Activated CD8-positive, alpha-beta memory T cell treated with anti-CD3 and anti-CD28 coated beads, Interleukin-2, amount 50 U/mL, for 24 hours (primary cell): ENCODE data around the gene UGT1A3.

ENCODE experiments used
- DNase-seq: peaks from one replicate; pipeline ENCODE4 v3.0.0-alpha.2; 2020; ENCODE audit errors: extremely low read depth

Gene UGT1A3

DNA sequence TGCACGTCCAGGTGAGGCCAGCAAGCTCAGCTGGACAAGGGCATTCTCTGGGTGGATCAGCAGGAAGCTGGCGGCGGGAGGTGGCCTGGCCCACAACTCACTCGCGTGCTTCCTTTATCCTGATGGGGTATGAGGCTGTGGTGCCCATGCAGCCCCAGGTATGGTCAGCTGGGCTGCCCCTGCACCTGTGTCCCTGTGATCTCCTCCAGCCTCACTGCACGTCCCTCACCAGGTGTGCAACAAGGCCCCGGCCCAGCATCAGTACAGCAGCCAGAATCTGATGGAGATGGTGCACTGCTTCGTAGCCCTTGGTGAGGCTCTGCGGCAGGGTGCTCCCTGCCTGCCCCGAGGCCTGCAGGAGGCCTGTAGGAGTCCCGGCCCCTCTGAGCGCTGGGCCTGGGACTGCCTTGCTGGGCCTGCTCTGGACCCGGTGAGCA is 66.9 kb downstream of the UGT1A3 start:
- DNase-seq, result no peak

GRCh38 chr2:233796254-233796653 is 67.4 kb downstream of the UGT1A3 start:
- DNase-seq, result no peak

DNA sequence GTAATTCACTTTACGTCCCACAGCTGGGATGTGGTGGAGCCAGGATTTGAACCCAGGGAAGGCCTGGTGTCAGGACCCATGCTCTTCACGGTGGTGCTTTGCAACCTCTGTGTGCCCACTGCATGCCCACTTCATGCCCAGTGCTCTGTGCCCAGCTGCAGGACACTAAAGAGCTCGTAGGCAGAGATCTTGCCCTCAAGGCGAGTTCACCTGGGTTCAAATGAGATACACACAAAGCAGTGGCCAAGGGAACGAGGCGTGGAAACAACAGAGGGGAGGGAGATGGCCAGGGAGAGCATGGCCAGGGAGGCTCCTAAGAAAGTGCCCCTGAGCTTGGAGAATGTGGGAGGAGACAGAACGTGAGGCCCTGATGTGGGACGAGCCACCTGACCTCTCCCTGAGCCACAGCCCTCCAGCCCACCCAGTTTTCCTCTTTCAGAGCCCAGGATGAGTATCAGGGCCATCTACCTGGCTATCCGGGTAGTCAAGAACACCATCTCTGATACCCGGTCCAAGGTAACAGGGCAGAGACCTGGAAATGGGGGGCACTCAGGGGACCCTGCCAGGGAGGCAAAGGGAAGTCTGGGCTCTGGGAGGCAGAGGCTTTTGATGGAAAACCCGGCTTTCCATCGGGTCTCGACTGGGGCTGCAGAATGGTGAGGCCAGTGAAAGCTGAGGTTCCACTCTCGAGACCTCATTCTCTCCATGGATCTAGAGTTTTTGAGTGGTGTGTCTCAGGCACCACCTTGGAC is 69.7 kb downstream of the UGT1A3 start:
- no peak for DNase-seq

GRCh38 chr2:233799087-233799665 is 70.3 kb downstream of the UGT1A3 start:
- no peak for DNase-seq

GRCh38 chr2:233799716-233800115 is 70.9 kb downstream of the UGT1A3 start:
- no peak for DNase-seq

DNA sequence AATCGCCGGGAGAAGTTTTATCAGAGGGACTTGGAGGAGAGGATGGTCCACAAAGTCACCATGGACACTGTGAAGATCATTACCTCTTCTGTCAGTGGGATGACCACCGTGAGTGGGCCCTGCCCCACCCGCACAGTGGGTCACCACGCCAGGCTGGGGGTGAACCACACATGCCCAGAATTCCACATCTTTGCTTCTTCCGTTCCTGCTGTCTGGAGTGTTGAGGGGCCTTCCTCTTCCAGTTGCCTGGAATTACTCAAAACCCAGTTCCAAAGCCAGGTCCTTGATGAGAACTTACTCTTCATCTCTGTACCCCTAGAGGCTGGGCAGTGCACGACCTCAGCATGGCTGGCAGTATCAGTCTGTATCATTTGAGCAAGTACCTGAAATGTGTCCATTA is 71.4 kb downstream of the UGT1A3 start:
- no peak for DNase-seq

DNA sequence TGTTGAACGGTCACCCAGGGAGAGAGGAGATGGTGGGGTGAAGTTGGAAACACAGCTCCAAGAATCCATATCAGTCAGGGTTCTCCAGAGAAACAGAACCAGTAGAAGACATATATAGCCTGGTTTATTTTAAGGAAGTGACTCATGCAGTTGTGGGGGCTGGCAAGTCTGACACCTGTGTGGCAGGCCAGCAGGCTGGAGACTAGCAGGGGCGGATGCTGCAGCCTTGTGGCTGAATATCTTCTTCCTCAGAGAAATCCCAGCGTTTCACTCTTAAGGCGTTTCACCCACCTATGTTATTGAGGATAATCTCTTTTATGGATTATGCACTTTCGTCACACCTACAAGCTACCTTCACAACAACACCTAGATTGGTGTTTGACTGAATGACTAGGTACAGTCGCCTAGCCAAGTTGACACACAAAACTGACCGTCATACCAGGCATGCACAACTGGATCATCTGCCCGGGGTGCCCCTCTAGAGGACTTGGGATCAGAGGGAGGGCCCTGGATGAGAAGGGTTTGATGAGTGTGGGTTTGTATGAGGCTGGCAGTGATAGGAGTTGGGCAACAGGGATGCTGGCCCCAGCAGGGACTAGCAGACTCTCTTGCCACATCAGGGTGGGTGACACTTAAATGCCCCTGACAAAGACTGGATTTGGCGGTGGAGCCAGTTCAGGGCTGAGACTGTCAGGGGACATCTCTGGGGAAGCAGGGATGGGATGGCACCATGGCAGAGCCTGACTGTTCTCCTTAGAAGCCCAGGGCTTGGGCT is 72.7 kb downstream of the UGT1A3 start:
- no peak for DNase-seq

DNA sequence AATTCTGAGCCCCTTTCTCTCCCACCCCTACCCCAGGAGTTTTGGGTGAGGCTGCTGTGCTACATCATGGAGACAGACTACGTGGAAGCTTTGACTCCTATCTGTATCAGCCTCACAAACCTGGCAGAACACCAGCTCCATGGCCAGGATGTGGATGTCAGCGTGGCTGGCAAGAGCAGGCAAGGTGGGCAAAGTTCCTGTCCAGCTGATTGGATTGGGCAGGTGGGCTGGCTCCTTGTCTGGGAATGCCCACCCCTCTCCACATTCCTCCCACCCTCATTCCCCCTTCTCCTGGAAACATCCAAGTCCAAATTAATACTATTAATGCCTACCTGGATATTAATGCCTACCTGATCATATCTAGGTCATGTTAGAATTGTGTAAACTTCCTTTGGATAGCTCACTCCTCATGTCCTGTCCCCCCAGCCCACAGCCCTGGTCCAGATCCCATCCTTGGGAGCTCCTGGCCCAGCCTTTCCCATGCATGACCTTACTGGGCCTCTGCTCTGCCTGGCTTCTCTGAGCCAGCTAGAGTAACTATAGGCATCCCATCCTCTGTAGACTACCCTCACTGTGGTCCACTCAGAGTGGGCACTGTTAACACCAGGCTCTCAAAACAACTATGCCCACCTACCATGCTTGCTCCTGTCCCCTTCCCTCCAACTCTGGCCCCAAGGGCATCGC is 73.4 kb downstream of the UGT1A3 start:
- DNase-seq, result no peak

- DNase-seq, result no peak
Measured at GRCh38 chr2:233803292-233803911, 74.6 kb downstream of the UGT1A3 start.

- DNase-seq, result no peak
Measured at GRCh38 chr2:233803994-233804393, 75.2 kb downstream of the UGT1A3 start.

- no peak for DNase-seq
Measured at GRCh38 chr2:233807215-233807865, 78.5 kb downstream of the UGT1A3 start.

- DNase-seq, result no peak
Measured at GRCh38 chr2:233807966-233808935, 79.4 kb downstream of the UGT1A3 start.

DNA sequence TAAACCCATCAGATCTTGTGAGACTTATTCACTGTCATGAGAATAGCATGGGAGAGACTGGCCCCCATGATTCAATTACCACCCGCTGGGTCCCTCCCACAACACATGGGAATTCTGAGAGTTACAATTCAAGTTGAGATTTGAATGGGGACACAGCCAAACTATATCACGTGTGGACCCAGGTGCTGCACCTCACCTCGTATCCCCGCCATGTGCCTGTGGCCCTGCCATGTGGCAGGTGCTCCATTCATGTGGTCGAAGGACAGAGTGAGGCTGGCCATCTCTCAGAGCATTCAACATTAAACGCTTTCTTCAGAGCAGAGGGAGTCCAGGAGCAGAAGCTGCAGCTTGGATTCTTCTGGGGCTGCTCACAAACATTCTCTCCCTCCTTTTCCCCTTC is 81.5 kb downstream of the UGT1A3 start:
- DNase-seq, result no peak

DNA sequence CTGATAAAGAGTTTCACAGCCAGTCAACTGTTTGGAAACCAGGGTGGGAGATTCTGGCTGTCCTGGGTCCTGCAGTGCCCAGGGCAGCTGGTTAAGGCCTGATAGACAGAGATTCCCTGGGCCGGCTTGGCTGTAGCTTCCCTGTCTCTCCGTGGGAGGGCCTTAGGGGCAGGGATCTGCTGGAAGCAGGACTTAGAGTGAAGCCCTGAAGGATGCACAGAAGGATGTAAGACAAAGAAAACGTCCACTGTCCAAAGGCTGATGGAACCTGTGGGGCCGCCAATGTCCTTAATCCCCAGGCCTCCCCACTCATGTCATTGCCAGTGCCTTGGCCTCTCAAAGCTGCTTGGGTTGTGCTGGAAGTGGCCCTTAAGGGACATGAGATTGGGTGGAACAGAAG is 82.2 kb downstream of the UGT1A3 start:
- no peak for DNase-seq

DNA sequence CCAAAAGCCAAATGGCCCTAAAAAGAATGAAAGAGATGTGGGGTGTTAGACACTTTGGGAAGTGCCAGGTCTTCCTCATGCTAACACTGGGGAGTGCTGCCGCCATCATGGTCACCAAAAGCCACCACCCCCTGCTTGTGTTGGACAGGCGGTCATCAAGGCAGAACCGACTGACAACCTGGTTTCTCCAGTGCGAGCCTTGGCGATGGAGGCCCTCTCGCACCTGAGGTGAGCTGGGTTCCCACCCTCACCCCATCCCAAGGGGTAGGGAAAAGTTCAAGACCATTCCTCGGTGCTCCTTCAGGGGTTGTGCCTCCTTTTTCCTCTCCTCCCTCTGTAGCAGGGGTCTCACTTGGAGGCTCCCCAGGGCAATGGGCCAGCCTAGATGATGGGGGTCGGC is 82.9 kb downstream of the UGT1A3 start:
- no peak for DNase-seq

- no peak for DNase-seq
Measured at GRCh38 chr2:233813236-233814055, 84.6 kb downstream of the UGT1A3 start.

GRCh38 chr2:233814056-233814835 is 85.4 kb downstream of the UGT1A3 start:
- DNase-seq, result no peak

GRCh38 chr2:233815861-233816260 is 87.0 kb downstream of the UGT1A3 start:
- DNase-seq, result no peak
